Chondrocyte (in vitro differentiated cells): ENCODE results near the gene PAPOLA. TPM values are rescaled to one million over a fixed set of nuclear protein-coding genes. Genes with fewer than 3 reads are reported as not detected.
A peak's percentile ranks its signal among the peaks of the same experiment; 100 is the strongest.

Experiments
- DNase-seq: peaks from one replicate; pipeline ENCODE4 v3.0.0; 2021; ENCODE audit warnings: mixed read lengths, low spot score
- H3K27ac Mint-ChIP-seq: one replicate; pipeline ENCODE4 v1.8.0; 2021; ENCODE audit warnings: mild to moderate bottlenecking, moderate library complexity, mixed read lengths; ENCODE audit not compliant: unreplicated experiment
- H3K27me3 Mint-ChIP-seq: 2 replicates; pipeline ENCODE4 v1.8.0; 2021; ENCODE audit warnings: low read depth, mixed read lengths
- H3K36me3 Mint-ChIP-seq: 2 replicates; pipeline ENCODE4 v1.8.0; 2021; ENCODE audit warnings: low read depth, mixed read lengths
- H3K4me1 Mint-ChIP-seq: 2 replicates; pipeline ENCODE4 v1.8.0; 2021; ENCODE audit warnings: low read depth, mild to moderate bottlenecking, mixed read lengths
- H3K4me3 Mint-ChIP-seq: one replicate; pipeline ENCODE4 v1.8.0; 2021; ENCODE audit warnings: mild to moderate bottlenecking, moderate library complexity, mixed read lengths; ENCODE audit not compliant: unreplicated experiment
- H3K9me3 Mint-ChIP-seq: 2 replicates; pipeline ENCODE4 v1.8.0; 2021; ENCODE audit warnings: low read depth, mixed read lengths
- CTCF ChIP-seq: fragments of 200-600 bp; sonication (generic); IDR thresholded peaks from 2 replicates; pipeline ENCODE4 v1.5.0; 2021; ENCODE audit warnings: antibody characterized with exemption, mild to moderate bottlenecking, moderate library complexity
- total RNA-seq: library from RNA; stranded (reverse); gene quantifications from 3 replicates; pipeline ENCODE4 v1.2.1, GENCODE V29; 2021

PAPOLA gene
- total RNA-seq, 1 donor from 2014 or later, result 114 TPM

DNA sequence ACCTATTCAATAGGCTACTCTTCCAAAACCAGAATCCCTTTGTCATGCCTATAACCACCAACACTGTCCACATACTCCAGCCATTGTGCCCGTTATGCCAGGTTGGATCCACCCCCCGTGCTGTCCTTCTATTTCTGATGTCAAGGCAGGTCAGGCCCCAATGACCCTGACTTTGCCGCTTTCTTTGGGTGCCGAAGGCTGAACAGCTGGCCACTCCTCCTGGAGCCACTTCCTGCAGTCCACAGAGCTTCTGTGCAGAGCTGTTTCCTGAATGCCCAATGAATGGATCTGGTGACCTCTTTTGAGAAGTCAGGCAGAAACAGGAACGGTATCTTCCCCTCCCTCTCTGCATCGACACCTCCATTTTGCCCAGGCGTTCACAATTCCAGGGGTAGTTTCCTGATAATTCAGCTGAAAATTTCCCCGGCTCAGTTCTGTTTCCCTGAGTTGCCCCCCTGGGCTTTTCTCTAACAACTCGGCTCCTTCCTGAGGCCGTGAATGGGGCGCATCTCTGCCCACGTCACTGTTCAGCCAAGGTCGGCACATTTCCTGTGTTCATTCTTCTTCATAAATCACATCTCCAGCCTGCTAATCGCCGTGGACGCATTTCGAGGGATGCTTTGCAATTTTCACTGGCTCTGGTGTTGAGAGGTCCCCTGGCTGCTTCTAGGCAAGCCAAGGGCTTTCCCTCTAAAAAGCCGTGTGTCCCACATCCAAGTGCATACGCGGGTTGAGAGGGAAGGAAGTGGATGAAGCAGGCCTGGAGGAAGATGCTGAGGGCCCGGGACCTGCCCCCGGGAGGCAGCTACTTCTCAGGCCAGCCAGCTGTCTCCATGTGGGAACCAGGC lies 86.5 kb downstream of the PAPOLA start:
- DNase-seq, result no peak
- no peaks in the 10 kb centered on the region for H3K9me3 Mint-ChIP-seq
- no peak overlapping the region for H3K4me3 Mint-ChIP-seq
- H3K27ac Mint-ChIP-seq, result no peak overlapping the region
- no peaks in the 10 kb centered on the region for H3K36me3 Mint-ChIP-seq
- no peak for TF ChIP-seq CTCF
- H3K27me3 Mint-ChIP-seq, result peaks cover 14% of the 10 kb centered on the region
- peaks cover 6% of the 10 kb centered on the region for H3K4me1 Mint-ChIP-seq

DNA sequence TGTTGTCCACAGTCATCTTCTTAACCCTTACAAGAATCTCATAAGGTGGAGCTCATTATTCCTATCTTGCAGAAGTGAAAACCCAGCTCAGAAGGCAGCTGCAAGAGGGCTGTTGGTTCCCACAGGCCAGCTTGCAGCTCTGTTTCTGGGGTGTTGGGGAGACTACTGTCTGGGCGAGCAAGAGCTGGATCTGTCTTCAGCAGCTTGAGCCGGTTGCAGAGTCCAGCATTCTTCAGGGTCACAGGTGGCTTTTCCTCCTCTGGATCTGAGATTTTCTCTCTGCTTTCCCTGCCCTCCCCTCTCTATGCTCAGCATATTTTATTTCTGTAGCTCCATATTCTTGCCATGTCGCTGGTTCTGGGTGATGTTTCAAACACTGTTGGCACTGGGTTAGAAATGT lies 87.4 kb downstream of the PAPOLA start:
- Mint-ChIP-seq H3K27ac (no peak overlapping the region), H3K9me3 (no peaks in the 10 kb centered on the region), H3K4me3 (no peak overlapping the region), H3K4me1 (peaks cover 6% of the 10 kb centered on the region), H3K36me3 (no peaks in the 10 kb centered on the region), H3K27me3 (peaks cover 11% of the 10 kb centered on the region)
- TF ChIP-seq CTCF, result no peak
- no peak for DNase-seq

DNA sequence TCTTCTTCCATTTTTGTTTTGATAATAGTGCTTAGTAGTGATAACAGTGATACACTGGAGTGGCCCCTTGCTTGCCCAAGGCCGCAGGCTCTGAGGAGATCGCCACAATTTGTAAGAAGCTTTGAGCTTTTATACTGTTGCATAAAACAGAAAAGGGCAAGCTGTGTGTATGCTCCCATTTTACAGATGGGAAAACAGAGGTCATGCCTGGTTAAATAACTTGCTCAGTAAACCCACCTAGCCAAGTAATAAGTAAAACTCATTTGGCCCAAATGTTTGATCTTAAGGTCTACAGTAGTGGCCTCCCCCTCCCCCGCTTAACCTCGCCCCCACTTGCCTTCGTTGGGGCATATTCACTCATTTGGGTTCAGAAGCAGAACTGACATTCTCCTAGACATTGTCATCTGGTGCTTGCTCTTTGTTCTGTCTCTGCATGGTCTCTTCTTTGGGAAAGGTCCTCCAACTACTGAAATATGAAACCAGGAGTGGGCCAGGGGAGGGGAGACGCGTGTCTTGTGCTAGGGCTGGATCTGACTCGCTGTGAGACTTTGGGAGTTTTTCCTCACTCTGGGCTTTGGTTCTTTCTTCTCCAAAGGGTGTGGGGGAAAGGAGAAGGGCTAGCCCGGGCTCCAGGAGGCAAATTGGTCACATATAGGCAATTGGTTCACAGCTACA lies 88.1 kb downstream of the PAPOLA start:
- Mint-ChIP-seq H3K36me3 (no peaks in the 10 kb centered on the region), H3K27ac (no peak overlapping the region), H3K4me1 (peaks cover 6% of the 10 kb centered on the region), H3K27me3 (peaks cover 8% of the 10 kb centered on the region), H3K4me3 (no peak overlapping the region), H3K9me3 (no peaks in the 10 kb centered on the region)
- no peak for TF ChIP-seq CTCF
- DNase-seq, result no peak

- Mint-ChIP-seq H3K36me3 (no peaks in the 10 kb centered on the region), H3K27ac (no peak overlapping the region), H3K27me3 (peaks cover 4% of the 10 kb centered on the region), H3K4me1 (no peaks in the 10 kb centered on the region), H3K4me3 (peak overlapping the region; percentile 52), H3K9me3 (no peaks in the 10 kb centered on the region)
- TF ChIP-seq CTCF, result no peak
- DNase-seq, result no peak
These were observed 90.6 kb downstream of the PAPOLA start for GRCh38 chr14:96592591-96593386.

DNA sequence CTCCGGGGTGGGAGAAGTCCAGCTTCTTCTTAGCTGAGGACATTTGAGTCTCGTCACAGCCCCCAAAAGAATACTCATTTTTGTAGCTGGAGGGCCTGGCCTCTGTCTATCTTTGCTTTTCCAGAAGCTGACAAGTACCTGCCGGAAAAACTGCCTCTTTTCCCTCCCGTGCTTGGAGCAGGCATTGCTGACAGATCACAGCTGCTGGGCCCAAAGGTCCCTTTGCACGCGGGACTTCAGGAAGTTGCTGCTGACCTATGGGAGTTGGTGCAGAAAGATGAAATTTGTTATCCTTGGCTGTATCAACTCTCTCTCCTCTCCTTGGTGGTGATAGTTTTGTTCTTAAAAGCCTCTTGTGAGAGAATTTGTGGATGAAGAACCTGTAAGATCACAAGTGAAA lies 92.8 kb downstream of the PAPOLA start:
- DNase-seq, result no peak
- Mint-ChIP-seq H3K36me3 (no peaks in the 10 kb centered on the region), H3K9me3 (no peaks in the 10 kb centered on the region), H3K4me3 (no peak overlapping the region), H3K27me3 (peaks cover 4% of the 10 kb centered on the region), H3K27ac (no peak overlapping the region), H3K4me1 (no peaks in the 10 kb centered on the region)
- no peak for TF ChIP-seq CTCF
